Measurements from ENCODE around the gene TMEM154.
"Not testable (repeated sequence)": the region's sequence is repeated elsewhere in the genome, so short reads cannot be mapped to it uniquely, and the experiment has no call there.

The TMEM154 gene

DNA sequence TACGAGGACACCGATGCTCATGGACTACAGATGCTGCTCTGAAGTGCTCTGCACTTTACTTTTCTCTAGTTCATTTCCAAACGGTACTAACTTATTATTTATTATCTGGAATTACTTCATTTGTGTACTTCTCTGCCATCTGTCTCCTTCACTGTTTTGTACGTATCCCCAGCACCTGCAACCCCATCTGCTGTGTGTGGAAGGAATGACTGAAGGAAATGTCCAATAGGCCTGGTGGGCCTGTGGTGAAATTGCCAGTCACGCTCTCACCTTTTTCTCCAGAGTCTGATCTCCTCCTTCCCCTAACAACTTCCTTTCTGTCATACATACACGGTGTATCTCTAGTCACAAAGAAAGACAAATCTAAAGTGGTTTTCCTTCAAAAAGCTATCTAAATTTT lies 12.9 kb downstream of the TMEM154 start:
- no peak for ATAC-seq
- no peak for DNase-seq

DNA sequence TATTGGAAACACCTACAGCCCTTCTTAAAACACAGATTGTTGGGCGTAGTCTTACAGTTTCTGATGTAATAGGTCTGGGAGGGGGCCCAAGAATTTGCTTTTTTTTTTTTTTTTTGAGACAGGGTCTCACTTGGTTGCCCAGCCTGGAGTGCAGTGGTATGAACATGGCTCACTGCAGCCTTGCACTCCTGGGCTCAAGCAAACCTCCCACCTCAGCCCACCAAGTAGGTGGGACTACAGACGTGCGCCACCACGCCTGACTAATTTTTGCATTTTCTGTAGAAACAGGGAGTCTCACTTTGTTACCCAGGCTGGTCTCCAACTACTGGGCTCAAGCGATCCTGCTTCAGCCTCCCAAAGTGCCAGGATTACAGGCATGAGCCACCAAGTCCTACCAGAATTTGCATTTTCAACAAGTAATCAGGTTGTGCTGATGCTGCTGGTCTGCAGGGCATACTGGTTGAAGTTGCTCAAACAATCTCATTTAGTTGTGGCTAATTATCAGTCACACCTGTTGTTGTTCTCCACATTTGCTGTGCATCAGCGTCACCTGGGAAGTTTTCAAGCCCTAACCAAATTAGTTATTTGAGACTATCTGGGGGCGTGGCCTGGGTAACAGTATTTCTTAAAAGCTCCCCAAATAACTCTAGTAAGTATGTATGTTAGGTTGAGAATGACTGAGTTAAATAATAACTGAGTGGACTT lies 14.0 kb downstream of the TMEM154 start:
- no peak for ATAC-seq
- DNase-seq, result no peak

DNA sequence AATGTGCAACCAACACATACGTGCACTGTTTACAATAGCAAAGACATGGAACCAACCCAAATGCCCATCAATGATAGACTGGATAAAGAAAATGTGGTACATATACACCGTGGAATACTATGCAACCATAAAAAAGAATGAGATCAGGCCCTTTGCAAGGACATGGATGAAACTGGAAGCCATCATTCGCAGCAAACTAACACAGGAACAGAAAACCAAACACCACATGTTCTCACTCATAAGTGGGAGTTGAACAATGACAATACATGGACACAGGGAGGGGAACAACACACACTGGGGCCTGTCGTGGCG lies 15.8 kb downstream of the TMEM154 start:
- not testable (repeated sequence) for DNase-seq, ATAC-seq

DNA sequence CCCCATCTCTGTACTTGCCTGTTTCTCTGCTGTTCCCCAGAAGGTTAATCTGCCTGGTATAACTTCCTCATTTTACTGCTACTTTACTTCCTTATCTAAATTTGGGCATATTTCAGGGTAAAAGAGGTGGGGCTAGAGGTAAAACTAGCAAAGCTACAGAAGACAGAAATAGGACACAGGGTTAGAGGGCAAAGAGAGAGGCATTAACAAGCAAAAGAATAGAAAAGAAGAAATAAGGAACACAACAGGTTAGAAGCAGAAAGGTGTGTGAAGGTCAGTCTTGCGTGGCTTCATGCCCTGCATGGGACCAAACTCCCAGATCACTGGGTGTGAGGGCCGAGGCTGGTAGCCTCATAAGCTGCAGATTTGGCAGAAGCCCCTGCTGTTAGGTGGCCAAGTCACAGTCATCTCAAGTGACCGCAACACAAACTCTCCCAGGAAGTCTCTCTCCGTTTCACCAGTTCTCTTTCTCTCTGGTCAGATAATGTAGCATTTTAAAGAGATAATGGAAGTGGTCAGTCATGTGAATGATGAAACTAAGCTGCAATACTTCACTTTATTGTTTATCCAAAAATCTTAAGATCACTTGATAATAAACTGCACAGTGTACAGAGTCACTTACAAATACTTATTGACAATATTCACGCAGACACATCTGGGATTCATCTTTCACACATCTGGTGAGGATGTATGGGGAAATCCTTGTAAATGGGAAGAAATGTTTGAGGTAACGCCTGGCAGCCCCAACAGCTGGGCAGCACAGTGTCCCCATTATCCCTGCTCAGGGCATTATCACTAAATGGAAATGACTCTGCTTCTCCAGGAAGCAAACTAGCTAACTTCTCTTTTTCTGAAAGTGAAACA lies 16.4 kb downstream of the TMEM154 start:
- DNase-seq (no peak), ATAC-seq (peak; percentile 47)

DNA sequence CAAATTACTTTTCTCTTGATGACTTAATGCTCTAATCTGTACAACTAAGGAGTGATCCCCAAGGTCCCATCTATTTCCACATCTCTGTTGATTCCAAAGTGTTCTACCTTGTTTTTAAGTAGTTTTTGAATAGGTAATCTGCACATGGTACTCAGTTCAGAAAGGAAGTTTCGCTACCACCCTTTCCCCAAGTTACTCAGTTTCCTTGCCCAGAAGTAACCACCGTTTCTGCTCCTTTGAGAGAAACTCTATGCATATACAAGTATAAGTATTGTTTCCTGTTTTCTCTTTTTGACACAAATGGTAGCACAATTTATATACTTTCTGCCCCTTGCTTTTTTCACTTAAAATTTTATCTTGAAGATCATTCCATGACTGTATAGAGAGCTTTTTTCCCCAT lies 18.1 kb downstream of the TMEM154 start:
- DNase-seq (no peak), ATAC-seq (no peak)

DNA sequence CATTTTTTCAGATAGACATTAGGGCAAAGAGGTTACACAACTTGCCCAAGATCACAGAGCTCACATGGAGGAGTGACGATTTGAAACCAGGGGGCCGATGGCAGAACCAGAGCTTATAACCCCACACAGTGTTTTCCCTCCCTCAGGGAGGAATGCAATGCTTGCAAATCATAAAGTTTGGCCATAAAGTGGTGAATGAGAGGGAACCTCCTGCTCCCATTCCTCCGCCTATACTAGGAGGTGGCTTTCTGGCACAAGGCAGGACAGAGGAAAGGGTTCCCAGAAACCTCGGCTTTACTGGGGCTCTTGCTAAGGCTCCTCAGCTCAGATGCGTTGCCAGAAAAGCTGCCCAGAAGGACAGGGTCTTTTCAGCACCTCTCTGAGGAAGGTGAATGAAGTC lies 19.3 kb downstream of the TMEM154 start:
- ATAC-seq, result no peak
- no peak for DNase-seq

GRCh38 chr4:152659806-152660205 lies 20.0 kb downstream of the TMEM154 start:
- ATAC-seq, result no peak
- no peak for DNase-seq

GRCh38 chr4:152657657-152658056 lies 22.1 kb downstream of the TMEM154 start:
- ATAC-seq (no peak), DNase-seq (no peak)

DNA sequence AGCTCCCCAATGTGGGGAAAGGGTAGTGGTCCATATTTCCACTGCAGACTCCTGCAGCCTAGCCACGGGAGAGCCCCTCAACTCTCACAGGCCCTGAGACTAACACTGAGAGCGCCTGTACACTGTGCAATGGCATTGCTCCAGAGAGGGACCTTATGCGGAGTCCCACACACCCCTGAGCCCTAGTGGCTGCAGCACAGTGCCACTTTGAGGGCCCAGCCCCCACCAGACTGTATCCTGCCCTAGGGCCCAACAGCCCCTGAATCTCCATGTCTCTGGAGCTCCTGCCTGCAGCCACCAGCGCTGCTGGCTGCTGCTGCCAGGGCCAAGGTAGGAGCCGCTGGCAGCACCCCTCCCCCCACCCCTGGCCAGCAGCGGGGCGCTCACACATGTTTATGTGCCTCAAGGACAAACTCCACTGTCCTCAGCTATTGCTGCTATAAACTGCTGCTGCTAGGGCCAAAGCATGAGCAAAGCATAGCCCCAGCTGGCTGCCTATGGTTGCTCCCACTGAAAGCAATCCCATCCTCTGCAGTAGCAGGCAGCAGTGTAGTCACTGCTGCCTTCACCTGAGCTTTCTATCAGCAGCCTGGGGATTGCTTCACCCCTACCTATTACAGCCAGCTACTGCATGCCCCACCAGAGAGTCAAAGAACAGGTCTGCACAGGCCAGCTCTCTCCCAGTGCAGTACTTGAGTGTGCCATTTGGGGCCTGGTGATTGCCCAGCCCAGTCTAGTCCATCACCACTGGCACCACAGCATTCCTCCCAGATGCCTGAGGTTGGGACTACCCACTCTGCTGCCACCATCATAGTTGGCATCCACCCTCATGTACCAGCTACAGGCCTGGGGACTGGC lies 24.3 kb downstream of the TMEM154 start:
- ATAC-seq, result peak; percentile 14
- no peak for DNase-seq

DNA sequence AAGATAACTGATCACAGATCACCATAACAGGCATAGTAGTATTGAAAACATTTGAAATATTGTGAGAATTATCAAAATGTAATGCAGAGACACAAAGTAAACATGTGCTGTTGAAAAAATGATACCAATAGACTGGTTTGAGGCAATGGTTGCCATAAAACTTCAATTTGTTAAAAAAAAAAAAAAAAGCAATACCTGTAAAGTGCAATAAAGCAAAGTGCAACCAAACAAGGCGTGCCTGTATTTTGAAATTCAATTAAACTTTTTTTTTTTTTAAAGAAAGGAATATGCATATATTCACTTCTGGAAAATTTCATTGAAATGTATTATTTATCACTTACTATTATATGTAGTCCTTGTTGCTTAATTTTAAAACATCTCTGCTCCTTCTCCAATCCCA lies 27.7 kb downstream of the TMEM154 start:
- no peak for ATAC-seq
- DNase-seq, result no peak

GRCh38 chr4:152651473-152652060 lies 28.2 kb downstream of the TMEM154 start:
- no peak for ATAC-seq

DNA sequence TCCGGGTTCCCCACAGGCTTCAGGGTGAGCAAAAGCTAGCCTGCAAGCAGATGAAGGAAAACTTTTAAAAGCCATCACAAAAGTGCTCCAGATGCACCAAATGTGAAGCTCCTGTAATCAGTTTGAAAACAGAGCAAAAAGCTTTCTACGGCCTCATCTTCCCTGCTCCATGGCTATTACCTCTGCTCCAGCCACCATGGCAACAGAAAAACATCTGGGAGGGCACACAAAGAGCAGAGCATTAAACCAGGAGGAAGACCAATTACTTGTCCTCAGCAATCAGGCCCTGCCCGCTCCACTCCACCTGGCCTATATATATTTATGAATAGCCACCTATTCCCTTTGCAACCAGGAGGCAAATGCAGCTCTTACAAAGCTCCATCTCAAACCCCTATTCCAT lies 33.6 kb downstream of the TMEM154 start:
- no peak for ATAC-seq
- no peak for DNase-seq

More at GRCh38 chr4:152651473-152652060, 28.2 kb downstream of the TMEM154 start:
- no peak for DNase-seq

DNA sequence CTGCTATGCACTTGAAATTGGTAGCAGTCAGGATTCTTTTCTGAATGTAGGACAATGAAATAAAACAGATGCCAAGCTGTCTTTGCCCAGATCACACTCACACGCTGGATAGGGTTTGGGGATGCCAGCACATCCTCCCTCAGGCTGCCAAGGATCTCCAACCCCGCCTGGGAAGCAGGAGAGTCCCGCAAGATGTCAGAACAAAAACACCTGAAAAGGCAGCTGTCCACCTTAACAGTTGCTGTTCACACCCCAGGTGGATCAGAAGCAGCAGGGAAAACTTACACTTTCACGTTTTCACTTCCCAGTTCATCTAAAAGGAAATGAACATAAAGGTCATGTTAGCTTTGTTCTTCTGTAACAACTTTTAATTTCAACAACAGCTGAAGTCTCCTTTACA lies 35.7 kb downstream of the TMEM154 start:
- DNase-seq (no peak), ATAC-seq (no peak)

DNA sequence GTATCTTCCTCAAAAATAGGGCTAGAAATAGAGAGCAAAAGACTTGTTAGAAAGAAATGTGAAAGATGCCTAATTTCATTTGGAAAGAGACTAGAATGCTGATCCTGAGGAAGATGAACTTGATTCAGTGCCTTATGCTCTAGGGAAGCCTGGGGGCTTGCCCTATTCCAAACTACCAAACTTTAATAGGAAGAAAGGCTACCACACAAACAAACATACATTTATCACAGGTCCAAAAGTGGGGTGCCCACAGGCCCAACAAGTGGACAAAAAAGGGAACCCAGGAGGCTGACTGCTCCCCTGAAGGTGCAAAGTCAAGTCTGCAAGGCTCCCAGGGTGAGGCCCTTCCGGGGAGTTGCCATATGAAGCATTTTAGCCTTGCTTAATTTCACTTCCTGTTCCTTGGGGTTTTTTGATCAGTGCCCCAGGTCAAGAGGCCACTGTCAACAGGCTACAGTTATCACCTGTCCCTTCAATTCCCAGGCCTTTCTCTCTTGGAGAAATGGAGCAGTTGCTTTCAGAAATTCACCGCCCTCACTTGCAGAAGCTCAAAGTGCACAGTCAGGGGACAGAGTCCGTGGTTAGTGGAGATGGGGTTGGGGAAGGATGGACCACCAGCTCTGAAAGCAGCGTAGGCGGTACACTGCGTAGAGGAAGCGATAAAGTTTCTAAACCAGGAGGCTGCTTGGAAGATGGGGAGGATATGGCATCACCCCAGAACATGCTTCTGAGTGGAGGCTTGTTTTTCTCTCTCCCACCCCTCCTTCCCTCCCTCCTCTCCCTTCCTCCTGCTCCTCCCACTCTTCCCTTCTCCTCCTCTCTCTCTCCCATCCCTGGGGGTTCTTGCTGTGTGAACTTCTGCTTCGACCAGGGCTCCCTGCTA lies 36.4 kb downstream of the TMEM154 start:
- DNase-seq (peak; percentile 13), ATAC-seq (peak; percentile 55)

GRCh38 chr4:152640058-152640921 lies 39.5 kb downstream of the TMEM154 start:
- ATAC-seq, result no peak
- no peak for DNase-seq

DNA sequence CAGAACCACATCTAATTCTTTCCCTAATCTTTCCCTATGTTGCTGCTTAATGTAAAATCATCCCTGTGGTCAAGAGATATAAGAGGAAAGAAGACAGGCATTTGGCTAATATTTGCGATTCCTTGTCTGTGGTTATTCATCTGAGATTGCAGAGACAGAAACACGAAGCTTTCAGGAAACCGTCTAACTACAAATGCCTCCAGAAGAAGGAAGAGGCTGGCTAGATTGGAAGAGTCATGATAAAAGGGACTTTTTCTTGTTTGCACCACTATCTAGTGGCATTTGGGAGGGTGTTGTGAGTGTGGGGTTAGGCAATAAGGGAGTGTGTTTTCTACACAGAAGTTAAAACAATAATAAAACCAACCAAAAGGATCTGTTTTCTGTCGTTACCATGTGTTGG lies 43.9 kb downstream of the TMEM154 start:
- DNase-seq (no peak), ATAC-seq (peak; percentile 25)

GRCh38 chr4:152634110-152634760 lies 45.6 kb downstream of the TMEM154 start:
- DNase-seq (no peak), ATAC-seq (no peak)

- DNase-seq (no peak), ATAC-seq (no peak)
These were observed 46.7 kb downstream of the TMEM154 start for GRCh38 chr4:152633118-152633517.

DNA sequence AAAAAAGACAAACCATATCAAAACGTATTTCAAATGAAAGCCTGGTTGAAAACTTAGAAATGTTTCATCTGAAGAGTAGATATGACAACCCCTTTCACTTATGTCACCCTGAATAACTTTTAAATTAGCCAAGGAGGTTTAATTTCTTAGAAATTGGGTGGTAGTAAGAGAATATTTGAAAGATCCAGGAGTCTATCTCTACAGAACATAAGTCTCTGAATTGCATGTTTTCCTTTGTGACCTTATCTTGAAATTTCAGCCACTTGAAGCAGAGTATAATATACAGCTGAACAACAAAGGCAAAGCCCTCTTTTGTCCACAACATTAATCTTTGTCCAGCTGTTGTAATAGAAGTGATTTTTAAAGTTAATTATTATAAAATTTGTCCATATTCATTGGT lies 49.5 kb downstream of the TMEM154 start:
- DNase-seq (no peak), ATAC-seq (no peak)

DNA sequence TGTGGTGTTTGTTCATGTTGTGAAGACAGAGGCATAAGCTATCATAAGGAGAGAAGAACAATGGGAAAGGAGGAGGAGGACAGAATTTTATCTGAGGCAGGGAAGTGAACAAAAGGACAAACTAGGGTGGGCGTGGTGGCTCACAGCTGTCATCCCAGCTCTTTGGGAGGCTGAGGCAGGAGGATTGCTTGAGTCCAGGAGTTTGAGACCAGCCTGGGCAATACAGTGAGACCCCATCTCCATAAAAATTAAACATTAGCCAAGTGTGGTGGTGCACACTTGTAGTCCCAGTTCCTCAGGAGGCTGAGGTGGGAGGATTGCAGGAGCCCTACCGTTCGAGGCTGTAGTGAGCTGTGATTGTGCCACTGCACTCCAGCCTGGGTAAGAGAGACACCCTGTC lies 49.9 kb downstream of the TMEM154 start:
- DNase-seq (no peak), ATAC-seq (no peak)

All from stimulated activated naive CD8-positive, alpha-beta T cell treated with anti-CD3 and anti-CD28 coated beads, Interleukin-15, Interleukin-2, amounts not matched to agents 100 U/mL and 50 U/mL, for 24 hours (primary cell).